Naive thymus-derived CD4-positive, alpha-beta T cell (primary cell): ENCODE data around the gene RIPOR3. TPM values are rescaled to one million over a fixed set of nuclear protein-coding genes. Genes with fewer than 3 reads are reported as not detected.

ENCODE experiments used
- ATAC-seq: fragments of 150-1000 bp; cut with Tn5 transposase; 2 replicates; pipeline ENCODE4 v1.10.0; 2021; ENCODE audit warnings: mild to moderate bottlenecking, moderate library complexity
- CTCF ChIA-PET: fragments of 350-600 bp; sonication (Branson Sonifier 250); formaldehyde crosslinking; loops from one replicate; lab custom pipeline; 2021; ENCODE audit warnings: antibody characterized with exemption; lab: Charles Lee
- POLR2A ChIA-PET: fragments of 350-600 bp; sonication (Branson Sonifier 250); formaldehyde crosslinking; loops from one replicate; lab custom pipeline; 2021; ENCODE audit warnings: antibody characterized with exemption, inconsistent platforms; lab: Charles Lee
- DNase-seq, 9 donors: peaks; one replicate each; pipeline versions ENCODE4 v3.0.0 to v3.0.0-alpha.2; 2020 to 2022; ENCODE audit warnings: mixed read lengths in 1 of 9
- H3K27ac ChIP-seq: one replicate; pipeline ENCODE4 v1.7.0; 2013; ENCODE audit warnings: mild to moderate bottlenecking, low read depth, low read length, moderate library complexity
- H3K27me3 ChIP-seq, 2 donors: one replicate each; pipeline ENCODE4 v1.7.0; 2013; ENCODE audit warnings: low read length in 2 of 2, mild to moderate bottlenecking in 2 of 2, moderate library complexity in 2 of 2; ENCODE audit not compliant: control insufficient read depth in 2 of 2, insufficient read depth in 2 of 2
- H3K36me3 ChIP-seq, 3 experiments: 1 replicate in 2 of 3; 2 replicates in 1 of 3; pipeline ENCODE4 v1.7.0; 2013; ENCODE audit warnings: low read length in 3 of 3, mild to moderate bottlenecking in 3 of 3, moderate library complexity in 1 of 3; ENCODE audit not compliant: insufficient read depth in 3 of 3, control insufficient read depth in 2 of 3
- H3K4me1 ChIP-seq, 2 donors: one replicate each; pipeline ENCODE4 v1.7.0; 2013; ENCODE audit warnings: low read length in 2 of 2, mild to moderate bottlenecking in 2 of 2, moderate library complexity in 1 of 2; ENCODE audit not compliant: control insufficient read depth in 2 of 2, insufficient read depth in 2 of 2
- H3K4me3 ChIP-seq: 2 replicates; pipeline ENCODE4 v1.7.0; 2013; ENCODE audit warnings: mild to moderate bottlenecking, low read length
- H3K9me3 ChIP-seq, 3 experiments: 1 replicate in 2 of 3; 2 replicates in 1 of 3; pipeline ENCODE4 v1.7.0; 2013; ENCODE audit warnings: low read length in 3 of 3; ENCODE audit not compliant: control insufficient read depth in 2 of 3
- H3K27ac Mint-ChIP-seq, 9 donors: one replicate each; pipeline ENCODE4 v1.8.0; 2020 to 2022; ENCODE audit warnings: mixed read lengths in 9 of 9, mild to moderate bottlenecking in 8 of 9, moderate library complexity in 5 of 9, inconsistent platforms in 2 of 9
- H3K27me3 Mint-ChIP-seq, 5 donors: one replicate each; pipeline ENCODE4 v1.8.0; 2021 to 2022; ENCODE audit warnings: mixed read lengths in 5 of 5, mild to moderate bottlenecking in 1 of 5
- H3K36me3 Mint-ChIP-seq, 5 donors: one replicate each; pipeline ENCODE4 v1.8.0; 2020 to 2022; ENCODE audit warnings: mixed read lengths in 5 of 5, mild to moderate bottlenecking in 3 of 5, inconsistent platforms in 1 of 5
- H3K4me1 Mint-ChIP-seq, 7 donors: one replicate each; pipeline ENCODE4 v1.8.0; 2020 to 2022; ENCODE audit warnings: mixed read lengths in 7 of 7, mild to moderate bottlenecking in 3 of 7, inconsistent platforms in 1 of 7
- H3K4me3 Mint-ChIP-seq, 10 donors: one replicate each; pipeline ENCODE4 v1.8.0; 2020 to 2022; ENCODE audit warnings: mild to moderate bottlenecking in 10 of 10, mixed read lengths in 10 of 10, moderate library complexity in 6 of 10, inconsistent platforms in 2 of 10
- H3K9me3 Mint-ChIP-seq, 11 donors: one replicate each; pipeline ENCODE4 v1.8.0; 2020 to 2022; ENCODE audit warnings: mixed read lengths in 11 of 11, mild to moderate bottlenecking in 4 of 11, inconsistent platforms in 1 of 11, moderate library complexity in 1 of 11
- intact Hi-C, 2 donors: fragments of 100-400 bp; cut with micrococcal nuclease; formaldehyde crosslinking; loops; one replicate each; pipeline ENCODE4 v1.15.1; 2023
- polyA plus RNA-seq, 2 donors: library from polyadenylated mRNA; unstranded; fragments of 300-500 nt; fragmentation: Illumina TruSeq; gene quantifications; one replicate each; pipeline ENCODE4 v1.2.3, GENCODE V29; 2021
- total RNA-seq, 6 experiments: library from RNA in 5 of 6; stranded (reverse) in 5 of 6; gene quantifications; 1 replicate in 5 of 6; 2 replicates in 1 of 6; pipeline ENCODE4 v1.2.3 and lab custom pipeline; 2021 to 2026

RIPOR3 gene, protein sequence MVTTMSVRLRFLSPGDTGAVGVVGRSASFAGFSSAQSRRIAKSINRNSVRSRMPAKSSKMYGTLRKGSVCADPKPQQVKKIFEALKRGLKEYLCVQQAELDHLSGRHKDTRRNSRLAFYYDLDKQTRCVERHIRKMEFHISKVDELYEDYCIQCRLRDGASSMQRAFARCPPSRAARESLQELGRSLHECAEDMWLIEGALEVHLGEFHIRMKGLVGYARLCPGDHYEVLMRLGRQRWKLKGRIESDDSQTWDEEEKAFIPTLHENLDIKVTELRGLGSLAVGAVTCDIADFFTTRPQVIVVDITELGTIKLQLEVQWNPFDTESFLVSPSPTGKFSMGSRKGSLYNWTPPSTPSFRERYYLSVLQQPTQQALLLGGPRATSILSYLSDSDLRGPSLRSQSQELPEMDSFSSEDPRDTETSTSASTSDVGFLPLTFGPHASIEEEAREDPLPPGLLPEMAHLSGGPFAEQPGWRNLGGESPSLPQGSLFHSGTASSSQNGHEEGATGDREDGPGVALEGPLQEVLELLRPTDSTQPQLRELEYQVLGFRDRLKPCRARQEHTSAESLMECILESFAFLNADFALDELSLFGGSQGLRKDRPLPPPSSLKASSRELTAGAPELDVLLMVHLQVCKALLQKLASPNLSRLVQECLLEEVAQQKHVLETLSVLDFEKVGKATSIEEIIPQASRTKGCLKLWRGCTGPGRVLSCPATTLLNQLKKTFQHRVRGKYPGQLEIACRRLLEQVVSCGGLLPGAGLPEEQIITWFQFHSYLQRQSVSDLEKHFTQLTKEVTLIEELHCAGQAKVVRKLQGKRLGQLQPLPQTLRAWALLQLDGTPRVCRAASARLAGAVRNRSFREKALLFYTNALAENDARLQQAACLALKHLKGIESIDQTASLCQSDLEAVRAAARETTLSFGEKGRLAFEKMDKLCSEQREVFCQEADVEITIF
- under 1 TPM in 2 of 5 experiments, not detected in 3; 0.27 to 0.32 TPM for total RNA-seq
- polyA plus RNA-seq = 1 to 10 TPM; 1.3 to 1.7 TPM
- not detected for total RNA-seq (lab: John Stamatoyannopoulos, UW)

DNA sequence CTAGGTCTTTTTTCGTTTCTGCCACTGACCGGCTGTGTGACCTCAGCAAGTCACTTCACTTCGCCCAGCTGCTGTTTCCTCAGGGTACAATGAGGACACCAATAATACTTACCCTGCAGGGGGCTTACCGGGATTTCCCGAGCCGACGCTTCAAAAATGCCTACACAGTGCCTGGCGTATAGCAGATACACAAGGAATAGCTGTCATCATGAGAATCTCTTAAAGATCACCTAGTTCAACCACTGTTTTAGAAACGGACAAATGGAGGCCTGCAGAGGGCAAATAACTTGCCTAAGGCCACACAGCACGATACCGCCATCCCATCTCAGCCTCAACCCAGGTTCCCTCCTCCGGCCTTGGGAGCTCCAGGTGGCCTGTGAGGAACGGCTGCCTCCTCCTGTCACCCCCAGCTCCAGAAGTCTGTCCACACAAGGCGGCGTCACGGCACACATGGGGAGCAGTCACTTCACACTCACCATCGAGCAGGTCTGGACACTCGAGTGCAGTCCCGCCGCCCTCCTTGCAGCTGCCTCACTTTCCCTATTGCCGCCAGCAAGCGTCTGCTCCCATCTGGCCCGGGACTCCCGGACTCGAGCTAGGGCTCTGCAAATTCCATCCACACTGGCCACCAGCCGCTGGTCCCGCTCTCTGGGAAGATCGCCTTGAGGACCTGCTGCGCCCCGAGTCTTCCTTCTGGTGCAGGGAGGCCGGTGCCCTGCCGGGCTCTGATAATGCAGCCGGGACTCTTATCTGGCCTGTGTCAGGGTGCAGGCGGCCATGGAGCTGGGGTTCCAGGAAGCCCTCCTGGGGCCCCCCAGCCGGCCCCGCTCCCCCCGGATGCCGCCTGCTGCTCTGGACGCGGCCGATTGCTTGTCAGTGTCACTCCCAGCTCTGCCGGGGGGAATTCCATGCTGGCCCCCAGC is at the start of gene RIPOR3:
TSS of gene RIPOR3 (minus strand) at position 893 of the 923 bp plus-strand sequence. CDS start at position 479, 414 bp downstream.
- Histone ChIP-seq H3K36me3 (no peaks in the 10 kb centered on the region), H3K4me1 (peaks cover 0 to 5% of the 10 kb centered on the region in 2 donors), H3K9me3 (no peaks in the 10 kb centered on the region), H3K27ac (peak within 1 kb of the TSS; percentile 7), H3K27me3 (peaks cover 0 to 3% of the 10 kb centered on the region in 2 donors), H3K4me3 (no peak within 1 kb of the TSS)
- intact Hi-C loops = no loop called here
- DNase-seq = no peak
- H3K27ac Mint-ChIP-seq = no peak within 1 kb of the TSS
- no peaks in the 10 kb centered on the region for H3K36me3 Mint-ChIP-seq
- H3K27me3 Mint-ChIP-seq = peaks cover 36 to 56% (median 47%) of the 10 kb centered on the region in 5 donors
- peak within 1 kb of the TSS in 8 of 10 donors; percentile 17 to 71 (median 54) for H3K4me3 Mint-ChIP-seq
- ATAC-seq = no peak
- ChIA-PET POLR2A (no interaction called here), CTCF (no interaction called here)
- peaks cover 8 to 23% (median 15%) of the 10 kb centered on the region in 7 donors for H3K4me1 Mint-ChIP-seq
- H3K9me3 Mint-ChIP-seq = peaks cover 0 to 2% (median 0%) of the 10 kb centered on the region in 11 donors

DNA sequence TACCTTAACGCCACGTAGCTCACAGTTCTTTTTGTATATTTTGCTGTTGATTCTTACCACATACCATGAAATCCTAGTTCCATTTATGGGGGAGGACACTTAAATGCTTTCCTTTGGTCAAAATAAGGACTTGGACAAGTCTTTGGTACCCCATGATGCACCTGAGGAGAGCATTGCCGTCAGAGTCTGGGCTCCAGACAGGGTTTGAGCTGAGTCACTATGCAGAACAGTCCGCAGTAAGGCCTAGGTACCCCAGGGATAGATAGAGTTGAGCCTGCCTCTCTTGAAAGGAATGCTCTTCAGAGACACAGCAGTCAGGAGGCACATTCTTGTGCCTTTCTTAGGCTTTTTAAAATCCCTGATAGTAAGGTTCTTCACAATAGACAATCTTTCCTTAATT is 46.0 kb upstream of the RIPOR3 start:
- no peak for ATAC-seq
- CTCF ChIA-PET = no interaction called here
- H3K4me1 ChIP-seq = peaks cover 5% of the 10 kb centered on the region in 2 donors
- intact Hi-C loops = no loop called here
- Mint-ChIP-seq H3K4me3 (no peak overlapping the region), H3K4me1 (peaks cover 26 to 57% (median 49%) of the 10 kb centered on the region in 7 donors), H3K9me3 (no peaks in the 10 kb centered on the region), H3K27ac (peak overlapping the region in 1 of 9 donors; percentile 8), H3K36me3 (peaks cover 0 to 21% (median 4%) of the 10 kb centered on the region in 5 donors), H3K27me3 (no peaks in the 10 kb centered on the region)
- no peak for DNase-seq
- H3K36me3 ChIP-seq = peaks cover 0 to 5% (median 0%) of the 10 kb centered on the region in 3 experiments
- no peaks in the 10 kb centered on the region for H3K27me3 ChIP-seq
- no peak overlapping the region for H3K4me3 ChIP-seq
- no peaks in the 10 kb centered on the region for H3K9me3 ChIP-seq
- POLR2A ChIA-PET = interaction anchor here (0.5 to 0.6 kb wide), 2 partner anchors 172 to 187 kb away, joined by 3 read pairs; no protein-coding TSS in a partner anchor
- H3K27ac ChIP-seq = no peak overlapping the region

DNA sequence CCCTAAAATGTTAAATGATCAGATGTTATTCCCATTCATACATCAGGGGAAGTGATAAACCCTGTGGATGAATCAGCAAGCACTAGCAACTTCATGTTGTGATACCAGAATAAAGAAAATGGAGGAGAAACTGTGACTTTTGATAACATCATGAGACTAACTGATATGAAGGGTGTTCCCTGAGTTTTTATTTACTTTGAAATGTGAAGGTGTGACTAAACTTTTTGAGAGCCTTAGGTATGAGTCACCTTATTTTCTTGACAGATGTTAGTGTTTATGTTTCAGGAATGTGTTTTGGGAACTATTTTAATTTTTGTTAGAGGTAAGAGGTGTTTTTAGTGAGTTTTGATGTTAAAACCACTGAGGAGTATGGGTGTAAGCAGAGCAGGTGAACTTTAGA is 44.5 kb upstream of the RIPOR3 start:
- Mint-ChIP-seq H3K27ac (peak overlapping the region in 1 of 9 donors; percentile 13), H3K36me3 (peaks cover 0 to 14% (median 3%) of the 10 kb centered on the region in 5 donors), H3K4me3 (peak overlapping the region in 1 of 10 donors; percentile 34), H3K9me3 (no peaks in the 10 kb centered on the region), H3K4me1 (peaks cover 26 to 56% (median 48%) of the 10 kb centered on the region in 7 donors), H3K27me3 (peaks cover 0 to 3% (median 0%) of the 10 kb centered on the region in 5 donors)
- H3K4me3 ChIP-seq = no peak overlapping the region
- no peak overlapping the region for H3K27ac ChIP-seq
- peaks cover 9 to 10% of the 10 kb centered on the region in 2 donors for H3K4me1 ChIP-seq
- no peaks in the 10 kb centered on the region for H3K27me3 ChIP-seq
- no peak for DNase-seq
- POLR2A ChIA-PET = no interaction called here
- no peaks in the 10 kb centered on the region for H3K36me3 ChIP-seq
- H3K9me3 ChIP-seq = no peaks in the 10 kb centered on the region
- intact Hi-C loops = no loop called here
- CTCF ChIA-PET = interaction anchor here (0.7 kb wide), 1 partner anchor 58 kb away, joined by 3 read pairs; no protein-coding TSS in a partner anchor
- ATAC-seq = no peak

DNA sequence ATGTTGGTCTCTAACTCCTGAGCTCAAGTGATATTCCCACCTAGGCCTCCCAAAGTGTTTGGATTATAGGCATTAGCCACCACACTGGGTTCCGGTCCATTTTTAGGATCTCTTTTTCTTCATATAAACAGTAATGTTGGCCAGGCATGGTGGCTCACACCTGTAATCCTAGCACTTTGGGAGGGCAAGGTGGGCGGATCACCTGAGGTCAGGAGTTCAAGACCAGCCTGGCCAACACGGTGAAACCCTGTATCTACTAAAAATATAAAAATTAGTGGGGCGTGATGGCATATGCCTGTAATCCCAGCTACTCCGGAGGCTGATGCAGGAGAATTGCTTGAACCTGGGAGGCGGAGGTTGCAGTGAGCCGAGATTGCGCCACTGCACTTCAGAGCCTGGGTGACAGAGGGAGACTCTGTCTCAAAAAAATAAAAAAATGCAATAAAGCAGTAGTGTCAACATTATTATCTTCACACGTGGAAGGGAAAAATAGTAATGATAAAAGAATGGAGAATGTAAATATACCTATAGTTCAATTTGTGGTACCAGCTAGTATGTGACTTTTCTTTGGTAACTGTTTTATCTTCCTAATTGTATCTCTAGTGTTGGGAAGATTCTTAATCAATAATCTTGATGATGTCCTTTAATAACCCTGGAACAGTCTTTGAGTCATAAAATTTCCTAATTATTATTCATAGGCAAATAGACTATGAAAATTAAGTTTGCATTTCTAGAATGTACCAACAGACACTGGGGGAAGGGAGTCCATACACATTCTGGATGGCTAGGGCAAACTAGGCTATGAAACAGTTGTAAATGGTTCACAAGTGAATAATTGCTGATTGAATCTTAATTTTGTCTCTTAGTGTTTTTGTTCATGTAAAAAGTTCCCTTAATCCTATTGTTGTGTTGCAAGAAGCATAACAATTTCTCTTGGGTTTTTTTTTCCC is 43.7 kb upstream of the RIPOR3 start:
- Mint-ChIP-seq H3K27ac (no peak overlapping the region), H3K27me3 (peaks cover 0 to 3% (median 0%) of the 10 kb centered on the region in 5 donors), H3K4me3 (peak overlapping the region in 1 of 10 donors; percentile 16), H3K9me3 (no peaks in the 10 kb centered on the region), H3K4me1 (peaks cover 31 to 58% (median 46%) of the 10 kb centered on the region in 7 donors), H3K36me3 (peaks cover 0 to 12% (median 3%) of the 10 kb centered on the region in 5 donors)
- ATAC-seq (no peak), DNase-seq (no peak)
- H3K4me1 ChIP-seq = peaks cover 9 to 14% of the 10 kb centered on the region in 2 donors
- POLR2A ChIA-PET = no interaction called here
- CTCF ChIA-PET = interaction anchor here (0.7 to 1.2 kb wide), 2 partner anchors 15 to 59 kb away, joined by 3 to 4 read pairs; no protein-coding TSS in a partner anchor
- no peak overlapping the region for H3K4me3 ChIP-seq
- no peaks in the 10 kb centered on the region for H3K27me3 ChIP-seq
- no peaks in the 10 kb centered on the region for H3K9me3 ChIP-seq
- no peaks in the 10 kb centered on the region for H3K36me3 ChIP-seq
- intact Hi-C loops = loop anchor here in 1 of 2 donors (5.0 kb wide), 1 partner anchor 798 kb away; the partner anchor contains the start of gene RNF114
- no peak overlapping the region for H3K27ac ChIP-seq
